Erythroblast (primary cell): ENCODE results near the gene ELP4.

Source experiments
- GATA1 ChIP-seq: IDR thresholded peaks from 2 replicates; pipeline ENCODE4 v1.6.1; 2011; ENCODE audit warnings: low read depth, mild to moderate bottlenecking, control low read depth, low read length, moderate library complexity
- POLR2A ChIP-seq: IDR thresholded peaks from 2 replicates; pipeline ENCODE4 v1.6.1; 2011; ENCODE audit warnings: mild to moderate bottlenecking, low read length

GRCh38 chr11:31817621-31818424, 308.3 kb downstream of the ELP4 start:
- TF ChIP-seq POLR2A (no peak), GATA1 (no peak)
